SK-N-MC (cell line): ENCODE data around the gene ABL1.

Experiments used
- EZH2 ChIP-seq: fragments of 200-600 bp; sonication (generic); IDR thresholded peaks from one replicate; pipeline ENCODE4 v1.6.1; 2017; ENCODE audit warnings: antibody characterized with exemption
- FOXP2 ChIP-seq: optimal IDR thresholded peaks from 2 replicates; pipeline ENCODE3; 2011; ENCODE audit warnings: mild to moderate bottlenecking, moderate library complexity; ENCODE audit not compliant: insufficient read depth; ENCODE audit errors: extremely low read length, control extremely low read depth

- TF ChIP-seq EZH2: no peak
- no peak for TF ChIP-seq FOXP2
Measured at GRCh38 chr9:130852801-130853200, 17.7 kb downstream of the ABL1 start.
